ENCODE data around the gene BCL7B. TPM values are rescaled to one million over a fixed set of nuclear protein-coding genes. Genes with fewer than 3 reads are reported as not detected.
"Not testable (repeated sequence)": the region's sequence is repeated elsewhere in the genome, so short reads cannot be mapped to it uniquely, and the experiment has no call there.

Gene BCL7B
- total RNA-seq, 1 experiment from 2014 or later: 56.3 TPM

DNA sequence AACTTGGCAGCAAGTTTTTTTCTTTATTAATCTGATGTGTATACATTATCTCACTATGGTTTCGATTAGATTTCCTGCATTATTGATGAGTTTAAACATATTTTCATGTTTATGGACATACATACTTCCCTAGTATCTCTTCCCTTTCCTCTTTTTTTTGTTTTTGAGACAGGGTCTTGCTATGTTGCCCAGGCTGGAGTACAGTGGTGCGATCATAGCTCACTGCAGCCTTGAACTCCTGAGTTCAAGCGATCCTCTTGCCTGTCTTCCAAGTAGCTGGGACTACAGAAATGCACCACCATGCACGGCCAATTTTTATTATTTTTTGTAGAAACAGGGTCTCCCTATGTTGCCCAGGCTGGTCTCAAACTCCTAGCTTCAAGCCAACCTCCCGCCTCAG, 54.3 kb downstream of the BCL7B start:
- no peaks in the 10 kb centered on the region for H3K9me3 ChIP-seq (ENCODE audit: low read depth, low read length, poor library complexity, severe bottlenecking)
- H3K27me3 ChIP-seq (replicated peaks; ENCODE audit: insufficient read depth, low read depth, low read length, poor library complexity): no peaks in the 10 kb centered on the region
- no peak for TF ChIP-seq EZH2 (IDR thresholded peaks at IDR 0.05; ENCODE audit: borderline replicate concordance, low read depth, low read length, poor library complexity, severe bottlenecking)
- TF ChIP-seq, protein P1, sequence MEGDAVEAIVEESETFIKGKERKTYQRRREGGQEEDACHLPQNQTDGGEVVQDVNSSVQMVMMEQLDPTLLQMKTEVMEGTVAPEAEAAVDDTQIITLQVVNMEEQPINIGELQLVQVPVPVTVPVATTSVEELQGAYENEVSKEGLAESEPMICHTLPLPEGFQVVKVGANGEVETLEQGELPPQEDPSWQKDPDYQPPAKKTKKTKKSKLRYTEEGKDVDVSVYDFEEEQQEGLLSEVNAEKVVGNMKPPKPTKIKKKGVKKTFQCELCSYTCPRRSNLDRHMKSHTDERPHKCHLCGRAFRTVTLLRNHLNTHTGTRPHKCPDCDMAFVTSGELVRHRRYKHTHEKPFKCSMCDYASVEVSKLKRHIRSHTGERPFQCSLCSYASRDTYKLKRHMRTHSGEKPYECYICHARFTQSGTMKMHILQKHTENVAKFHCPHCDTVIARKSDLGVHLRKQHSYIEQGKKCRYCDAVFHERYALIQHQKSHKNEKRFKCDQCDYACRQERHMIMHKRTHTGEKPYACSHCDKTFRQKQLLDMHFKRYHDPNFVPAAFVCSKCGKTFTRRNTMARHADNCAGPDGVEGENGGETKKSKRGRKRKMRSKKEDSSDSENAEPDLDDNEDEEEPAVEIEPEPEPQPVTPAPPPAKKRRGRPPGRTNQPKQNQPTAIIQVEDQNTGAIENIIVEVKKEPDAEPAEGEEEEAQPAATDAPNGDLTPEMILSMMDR (conservative IDR thresholded peaks at IDR 0.05; ENCODE audit: low read depth, low read length): no peak
- no peaks in the 10 kb centered on the region for H3K4me1 ChIP-seq (ENCODE audit: insufficient read depth, low read length, poor library complexity, severe bottlenecking)
- no peak for DNase-seq (ENCODE audit: low spot score)
- intact Hi-C loops (cut with micrococcal nuclease; ENCODE audit: unreplicated experiment): no loop called here
- BruUV-seq (replicated peaks): no TSS peak
- POLR2A ChIA-PET (ENCODE audit: low non-redundant PET): no interaction called here
- no peak overlapping the region for H3K27ac ChIP-seq (ENCODE audit: low read depth, low read length, poor library complexity, severe bottlenecking)
- H3K36me3 ChIP-seq (ENCODE audit: insufficient read depth, low read length, poor library complexity, severe bottlenecking): peaks cover 90% of the 10 kb centered on the region
- CTCF ChIA-PET: no interaction called here
- H3K4me3 ChIP-seq (ENCODE audit: low read depth, low read length, poor library complexity, severe bottlenecking): no peak overlapping the region

DNA sequence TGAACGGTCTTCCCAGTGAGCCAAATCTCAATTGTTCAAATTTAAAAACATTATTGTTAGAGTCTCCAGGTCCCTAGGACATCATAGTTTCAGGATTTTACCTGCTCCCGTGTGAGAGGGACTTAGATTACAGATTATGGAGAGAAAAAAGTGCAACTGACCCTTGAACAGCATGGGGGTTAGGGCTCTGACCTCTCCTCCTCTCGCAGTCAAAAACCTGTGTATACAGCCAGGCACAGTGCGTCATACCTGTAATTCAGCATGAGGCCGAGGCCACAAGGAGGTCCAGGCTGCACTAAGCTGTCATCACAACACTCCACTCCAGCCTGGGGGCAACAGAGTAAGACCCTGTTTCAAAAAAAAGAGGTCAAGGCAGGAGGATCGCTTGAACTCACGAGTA, 60.9 kb downstream of the BCL7B start:
- Histone ChIP-seq H3K27me3 (replicated peaks; ENCODE audit: insufficient read depth, low read depth, low read length, poor library complexity) (no peaks in the 10 kb centered on the region), H3K4me1 (ENCODE audit: insufficient read depth, low read length, poor library complexity, severe bottlenecking) (no peaks in the 10 kb centered on the region), H3K9me3 (ENCODE audit: low read depth, low read length, poor library complexity, severe bottlenecking) (no peaks in the 10 kb centered on the region), H3K27ac (ENCODE audit: low read depth, low read length, poor library complexity, severe bottlenecking) (no peak overlapping the region), H3K4me3 (ENCODE audit: low read depth, low read length, poor library complexity, severe bottlenecking) (no peak overlapping the region), H3K36me3 (ENCODE audit: insufficient read depth, low read length, poor library complexity, severe bottlenecking) (peaks cover 93% of the 10 kb centered on the region)
- TF ChIP-seq, protein P1 (conservative IDR thresholded peaks at IDR 0.05; ENCODE audit: low read depth, low read length): no peak
- no peak for TF ChIP-seq EZH2 (IDR thresholded peaks at IDR 0.05; ENCODE audit: borderline replicate concordance, low read depth, low read length, poor library complexity, severe bottlenecking)
- ChIA-PET CTCF (no interaction called here), POLR2A (ENCODE audit: low non-redundant PET) (no interaction called here)
- no TSS peak for BruUV-seq (replicated peaks)
- intact Hi-C loops (cut with micrococcal nuclease; ENCODE audit: unreplicated experiment): no loop called here
- no peak for DNase-seq (ENCODE audit: low spot score)

DNA sequence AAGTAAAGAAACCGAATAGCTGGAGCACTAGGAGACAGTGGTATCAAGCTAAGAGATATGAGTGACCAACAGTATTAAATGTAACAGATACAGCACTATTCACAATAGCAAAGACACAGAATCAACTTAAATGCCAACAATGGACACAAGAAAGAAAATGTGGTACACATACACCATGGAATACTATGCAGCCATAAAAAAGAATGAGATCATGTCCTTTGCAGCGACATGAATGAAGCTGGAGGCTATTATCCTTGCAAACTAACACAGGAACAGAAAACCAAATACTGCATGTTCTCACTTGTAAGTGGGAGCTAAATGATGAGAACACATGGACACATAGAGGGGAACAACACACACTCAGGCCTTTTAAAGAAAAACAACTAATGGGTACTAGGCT, 62.0 kb downstream of the BCL7B start:
- CTCF ChIA-PET; H3K9me3 ChIP-seq (ENCODE audit: low read depth, low read length, poor library complexity, severe bottlenecking); H3K4me1 ChIP-seq (ENCODE audit: insufficient read depth, low read length, poor library complexity, severe bottlenecking); intact Hi-C loops (cut with micrococcal nuclease; ENCODE audit: unreplicated experiment); H3K27ac ChIP-seq (ENCODE audit: low read depth, low read length, poor library complexity, severe bottlenecking); BruUV-seq (replicated peaks); H3K27me3 ChIP-seq (replicated peaks; ENCODE audit: insufficient read depth, low read depth, low read length, poor library complexity); H3K4me3 ChIP-seq (ENCODE audit: low read depth, low read length, poor library complexity, severe bottlenecking); DNase-seq (ENCODE audit: low spot score): not testable (repeated sequence)
- POLR2A ChIA-PET (ENCODE audit: low non-redundant PET): interaction anchor here (0.5 kb wide), 1 partner anchor 26 kb away, joined by 4 read pairs; no protein-coding TSS in a partner anchor
- H3K36me3 ChIP-seq (ENCODE audit: insufficient read depth, low read length, poor library complexity, severe bottlenecking): peaks cover 95% of the 10 kb centered on the region

DNA sequence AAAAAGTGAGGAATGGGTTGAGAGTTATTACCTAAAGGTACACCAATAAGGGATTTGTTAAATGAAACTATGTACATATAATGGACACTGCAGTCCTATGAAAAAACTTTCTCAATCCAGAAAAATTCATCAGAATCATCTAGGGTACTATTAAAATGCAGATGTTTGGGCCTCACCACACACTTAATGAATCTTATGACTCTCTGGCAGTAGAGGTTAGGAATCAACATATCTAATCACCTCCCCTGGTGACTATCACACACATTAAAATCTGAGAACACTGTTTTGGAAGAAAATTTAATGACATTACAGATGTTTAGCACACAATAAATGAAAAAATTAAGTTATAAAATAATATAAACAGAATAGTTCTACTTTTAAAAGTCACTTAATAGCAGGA, 67.5 kb downstream of the BCL7B start:
- H3K27me3 ChIP-seq (replicated peaks; ENCODE audit: insufficient read depth, low read depth, low read length, poor library complexity): no peaks in the 10 kb centered on the region
- CTCF ChIA-PET: no interaction called here
- no peak for TF ChIP-seq EZH2 (IDR thresholded peaks at IDR 0.05; ENCODE audit: borderline replicate concordance, low read depth, low read length, poor library complexity, severe bottlenecking)
- TF ChIP-seq, protein P1 (conservative IDR thresholded peaks at IDR 0.05; ENCODE audit: low read depth, low read length): no peak
- BruUV-seq (replicated peaks): no TSS peak
- H3K4me1 ChIP-seq (ENCODE audit: insufficient read depth, low read length, poor library complexity, severe bottlenecking): no peaks in the 10 kb centered on the region
- H3K27ac ChIP-seq (ENCODE audit: low read depth, low read length, poor library complexity, severe bottlenecking): no peak overlapping the region
- H3K4me3 ChIP-seq (ENCODE audit: low read depth, low read length, poor library complexity, severe bottlenecking): no peak overlapping the region
- H3K9me3 ChIP-seq (ENCODE audit: low read depth, low read length, poor library complexity, severe bottlenecking): no peaks in the 10 kb centered on the region
- H3K36me3 ChIP-seq (ENCODE audit: insufficient read depth, low read length, poor library complexity, severe bottlenecking): peaks cover 92% of the 10 kb centered on the region
- POLR2A ChIA-PET (ENCODE audit: low non-redundant PET): no interaction called here
- no peak for DNase-seq (ENCODE audit: low spot score)
- intact Hi-C loops (cut with micrococcal nuclease; ENCODE audit: unreplicated experiment): no loop called here

Data from A673 (cell line).